ENCODE results near the gene SGPL1. TPM values are rescaled to one million over a fixed set of nuclear protein-coding genes. Genes with fewer than 3 reads are reported as not detected.

Gene SGPL1
- total RNA-seq, 1 donor from 2014 or later = 8.2 TPM

DNA sequence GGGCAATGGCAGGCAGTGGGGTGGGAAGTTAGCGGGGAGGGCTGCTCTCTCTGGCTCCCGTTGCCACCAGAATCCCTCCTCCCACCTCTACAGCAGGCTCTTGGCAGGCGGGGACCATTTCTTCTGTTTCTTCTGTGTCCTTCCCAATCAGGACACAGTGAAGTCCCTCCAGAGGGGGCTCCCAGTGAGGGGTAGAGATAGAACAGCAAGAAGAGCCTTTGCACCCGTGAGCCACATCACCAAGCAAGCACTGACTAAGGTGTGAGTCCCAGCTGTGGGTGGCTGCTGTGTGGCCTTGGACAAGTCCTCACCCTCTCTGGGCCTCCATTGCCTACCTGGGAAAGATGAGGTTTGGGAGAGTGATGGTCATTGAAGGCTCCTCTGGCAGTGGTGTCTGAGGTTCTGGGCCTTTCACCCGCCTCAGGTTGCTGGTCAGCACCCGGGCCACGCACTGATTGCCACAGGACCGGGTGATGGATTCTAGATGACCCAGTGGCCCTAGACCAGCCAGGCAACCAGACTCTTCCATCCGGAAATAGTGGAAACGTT lies 98.6 kb downstream of the SGPL1 start:
- intact Hi-C loops (cut with micrococcal nuclease) = no loop called here
- Histone ChIP-seq H3K9me3 (replicated peaks) (no peaks in the 10 kb centered on the region), H3K4me1 (no peaks in the 10 kb centered on the region), H3K27ac (replicated peaks) (no peak overlapping the region), H3K36me3 (no peaks in the 10 kb centered on the region), H3K27me3 (ENCODE audit: low read depth) (peaks cover 39% of the 10 kb centered on the region), H3K4me3 (no peak overlapping the region)
- TF ChIP-seq, protein P1, sequence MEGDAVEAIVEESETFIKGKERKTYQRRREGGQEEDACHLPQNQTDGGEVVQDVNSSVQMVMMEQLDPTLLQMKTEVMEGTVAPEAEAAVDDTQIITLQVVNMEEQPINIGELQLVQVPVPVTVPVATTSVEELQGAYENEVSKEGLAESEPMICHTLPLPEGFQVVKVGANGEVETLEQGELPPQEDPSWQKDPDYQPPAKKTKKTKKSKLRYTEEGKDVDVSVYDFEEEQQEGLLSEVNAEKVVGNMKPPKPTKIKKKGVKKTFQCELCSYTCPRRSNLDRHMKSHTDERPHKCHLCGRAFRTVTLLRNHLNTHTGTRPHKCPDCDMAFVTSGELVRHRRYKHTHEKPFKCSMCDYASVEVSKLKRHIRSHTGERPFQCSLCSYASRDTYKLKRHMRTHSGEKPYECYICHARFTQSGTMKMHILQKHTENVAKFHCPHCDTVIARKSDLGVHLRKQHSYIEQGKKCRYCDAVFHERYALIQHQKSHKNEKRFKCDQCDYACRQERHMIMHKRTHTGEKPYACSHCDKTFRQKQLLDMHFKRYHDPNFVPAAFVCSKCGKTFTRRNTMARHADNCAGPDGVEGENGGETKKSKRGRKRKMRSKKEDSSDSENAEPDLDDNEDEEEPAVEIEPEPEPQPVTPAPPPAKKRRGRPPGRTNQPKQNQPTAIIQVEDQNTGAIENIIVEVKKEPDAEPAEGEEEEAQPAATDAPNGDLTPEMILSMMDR (IDR thresholded peaks at IDR 0.05; ENCODE audit: borderline replicate concordance) = no peak
- DNase-seq = no peak

DNA sequence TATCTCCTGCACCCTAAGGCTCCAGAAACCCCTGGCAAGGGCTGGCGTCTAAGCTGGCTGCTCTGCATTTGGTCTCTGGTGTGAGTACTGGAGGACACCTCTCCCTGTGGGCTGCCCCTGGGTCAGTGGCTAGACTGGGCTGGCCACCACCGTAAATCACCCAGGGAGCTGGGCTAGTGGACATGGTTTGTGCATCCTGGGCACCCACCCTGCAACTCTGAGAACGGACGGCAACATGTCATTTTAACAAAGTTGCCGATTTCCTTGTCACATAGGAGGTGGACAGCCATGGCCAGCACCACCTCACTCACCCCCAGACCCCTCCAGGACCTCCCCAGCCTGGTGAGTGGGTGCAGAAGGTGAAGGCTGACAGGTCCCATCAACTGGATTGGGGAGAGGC lies 99.5 kb downstream of the SGPL1 start:
- Histone ChIP-seq H3K9me3 (replicated peaks) (no peaks in the 10 kb centered on the region), H3K36me3 (no peaks in the 10 kb centered on the region), H3K4me1 (no peaks in the 10 kb centered on the region), H3K27ac (replicated peaks) (no peak overlapping the region), H3K27me3 (ENCODE audit: low read depth) (peaks cover 39% of the 10 kb centered on the region), H3K4me3 (no peak overlapping the region)
- intact Hi-C loops (cut with micrococcal nuclease) = no loop called here
- TF ChIP-seq, protein P1 (IDR thresholded peaks at IDR 0.05; ENCODE audit: borderline replicate concordance) = no peak
- peak; percentile 2 for DNase-seq

DNA sequence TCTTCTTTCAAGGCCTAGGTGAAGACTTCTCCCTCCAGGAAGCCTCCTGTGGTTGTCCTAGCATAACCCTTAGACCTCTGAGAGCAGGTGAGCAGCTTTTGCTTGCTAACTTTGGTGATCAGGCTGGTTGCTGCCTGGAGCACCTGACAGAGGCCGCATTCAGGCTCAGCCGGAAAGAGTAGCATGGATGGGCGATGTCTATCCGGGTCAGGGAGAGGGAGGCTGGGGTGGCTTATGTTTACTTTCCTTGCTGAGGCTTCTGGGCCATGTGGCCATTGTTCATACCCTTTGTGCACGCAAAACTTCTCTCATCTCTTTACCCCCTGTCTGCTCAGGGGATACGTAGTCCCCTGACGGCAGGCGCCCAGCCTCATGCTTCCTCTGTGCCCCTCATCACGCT lies 100.1 kb downstream of the SGPL1 start:
- Histone ChIP-seq H3K27me3 (ENCODE audit: low read depth) (peaks cover 39% of the 10 kb centered on the region), H3K36me3 (no peaks in the 10 kb centered on the region), H3K4me3 (no peak overlapping the region), H3K4me1 (no peaks in the 10 kb centered on the region), H3K9me3 (replicated peaks) (no peaks in the 10 kb centered on the region), H3K27ac (replicated peaks) (no peak overlapping the region)
- peak; percentile 1 for DNase-seq
- intact Hi-C loops (cut with micrococcal nuclease) = no loop called here
- TF ChIP-seq, protein P1 (IDR thresholded peaks at IDR 0.05; ENCODE audit: borderline replicate concordance) = no peak

DNA sequence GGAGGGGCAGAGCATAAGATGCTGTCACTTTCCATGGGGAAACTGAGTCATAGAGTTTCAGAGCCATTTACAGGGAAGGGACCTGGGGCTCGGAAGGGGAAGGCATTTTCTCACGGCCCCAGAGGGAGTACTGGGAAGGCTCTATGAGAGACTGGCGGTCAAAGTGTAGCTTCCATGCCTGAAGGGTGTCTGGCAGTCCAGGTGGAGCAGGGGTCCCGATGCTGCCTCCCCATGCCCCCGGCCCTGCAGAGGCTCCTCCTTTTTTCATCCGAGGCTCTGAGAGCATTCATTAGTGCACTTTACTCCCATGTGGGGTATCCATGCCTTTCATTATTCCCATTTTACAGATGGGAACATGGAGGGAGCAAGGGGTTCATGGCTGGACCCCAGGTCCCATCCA lies 100.5 kb downstream of the SGPL1 start:
- TF ChIP-seq, protein P1 (IDR thresholded peaks at IDR 0.05; ENCODE audit: borderline replicate concordance) = no peak
- Histone ChIP-seq H3K4me3 (no peak overlapping the region), H3K4me1 (no peaks in the 10 kb centered on the region), H3K9me3 (replicated peaks) (no peaks in the 10 kb centered on the region), H3K36me3 (no peaks in the 10 kb centered on the region), H3K27ac (replicated peaks) (no peak overlapping the region), H3K27me3 (ENCODE audit: low read depth) (peaks cover 36% of the 10 kb centered on the region)
- intact Hi-C loops (cut with micrococcal nuclease) = no loop called here
- DNase-seq = no peak

DNA sequence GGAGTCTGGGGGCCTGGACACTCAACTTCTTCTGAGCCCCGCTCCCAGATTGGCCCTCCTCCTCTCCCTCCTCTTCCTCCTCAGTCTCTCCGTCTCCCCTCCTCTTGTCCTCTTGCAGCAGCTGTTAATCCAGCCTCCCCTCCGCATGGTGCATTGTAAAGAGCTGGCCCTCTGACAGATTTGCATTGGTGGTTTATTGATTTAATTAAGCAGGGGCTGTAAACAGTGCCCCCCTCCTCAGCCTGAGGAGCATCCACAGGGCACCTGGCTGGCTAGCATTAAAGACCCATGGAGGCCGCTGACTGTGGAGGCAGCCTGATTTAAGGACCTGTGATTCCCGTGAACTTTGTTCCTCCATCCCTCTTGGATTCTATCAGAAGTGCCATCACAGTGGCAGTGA lies 101.5 kb downstream of the SGPL1 start:
- Histone ChIP-seq H3K27me3 (ENCODE audit: low read depth) (peaks cover 35% of the 10 kb centered on the region), H3K9me3 (replicated peaks) (no peaks in the 10 kb centered on the region), H3K27ac (replicated peaks) (no peak overlapping the region), H3K4me1 (no peaks in the 10 kb centered on the region), H3K36me3 (no peaks in the 10 kb centered on the region), H3K4me3 (no peak overlapping the region)
- peak; percentile 5 for DNase-seq
- intact Hi-C loops (cut with micrococcal nuclease) = no loop called here
- TF ChIP-seq, protein P1 (IDR thresholded peaks at IDR 0.05; ENCODE audit: borderline replicate concordance) = no peak
